Esophagus muscularis mucosa (tissue), 4 donors: ENCODE results near the gene BRSK2. TPM values are rescaled to one million over a fixed set of nuclear protein-coding genes. Genes with fewer than 3 reads are reported as not detected.

Experiments
- DNase-seq: peaks from one replicate; pipeline ENCODE4 v3.0.0-alpha.2; 2017; ENCODE audit errors: extremely low spot score
- H3K27ac ChIP-seq, 4 donors: fragments of 200-600 bp; sonication (generic); replicated peaks in 1 of 4; 1 replicate in 3 of 4; 2 replicates in 1 of 4; pipeline ENCODE4 v1.5.1; 2016 to 2019; ENCODE audit warnings: mild to moderate bottlenecking in 1 of 4
- H3K27me3 ChIP-seq, 4 donors: fragments of 200-600 bp; sonication (generic); one replicate each; pipeline versions ENCODE4 v1.5.1 to v1.6.0; 2016 to 2019
- H3K36me3 ChIP-seq, 4 donors: fragments of 200-600 bp; sonication (generic); one replicate each; pipeline ENCODE4 v1.5.1; 2016 to 2019
- H3K4me1 ChIP-seq, 4 donors: fragments of 200-600 bp; sonication (generic); one replicate each; pipeline ENCODE4 v1.5.1; 2016 to 2019
- H3K4me3 ChIP-seq, 4 donors: fragments of 200-600 bp; sonication (generic); 1 replicate in 2 of 4; 2 replicates in 2 of 4; pipeline ENCODE4 v1.5.1; 2016 to 2019; ENCODE audit warnings: mild to moderate bottlenecking in 4 of 4, moderate library complexity in 1 of 4
- H3K9me3 ChIP-seq, 4 donors: fragments of 200-600 bp; sonication (generic); 1 replicate in 3 of 4; 2 replicates in 1 of 4; pipeline ENCODE4 v1.5.1; 2016 to 2019
- EP300 ChIP-seq: sonication (generic); formaldehyde crosslinking; IDR thresholded peaks from one replicate; pipeline ENCODE4 v1.6.1; 2017; ENCODE audit warnings: antibody characterized with exemption
- POLR2A ChIP-seq: fragments of 450-650 bp; IDR thresholded peaks from one replicate; pipeline ENCODE4 v1.6.1; 2017; ENCODE audit warnings: antibody characterized with exemption, moderate library complexity, mild to moderate bottlenecking, low read depth
- POLR2AphosphoS5 ChIP-seq, 2 donors: sonication (generic); formaldehyde crosslinking; IDR thresholded peaks; one replicate each; pipeline ENCODE4 v1.6.1; 2017; ENCODE audit warnings: antibody characterized with exemption in 2 of 2
- WGBS: methylation state at CpG from one replicate; pipeline ENCODE4 v1.1.5; 2018; 5-methylcytosine and 5-hydroxymethylcytosine counted together
- intact Hi-C: fragments of 100-400 bp; cut with DNase I; formaldehyde crosslinking; loops from one replicate; pipeline ENCODE4 v1.15.1; 2023
- total RNA-seq, 4 donors: library from RNA; depleted of rRNA; stranded (reverse); fragments of >200 nt; gene quantifications; one replicate each; pipeline versions ENCODE4 v1.1.0 to v1.2.1, GENCODE V29; 2016
- TF ChIP-seq, protein P1 (sequence below), 3 experiments: fragments of 200-600 bp in 2 of 3; fragments of 450-650 bp in 1 of 3; sonication (generic) in 2 of 3; IDR thresholded peaks; one replicate each; pipeline ENCODE4 v1.5.1; 2017 to 2019; ENCODE audit warnings: antibody characterized with exemption in 3 of 3, mild to moderate bottlenecking in 2 of 3, moderate library complexity in 1 of 3

BRSK2 gene
- total RNA-seq, 4 donors from 2014 or later: 1.0 to 3.3 (median 2.8) TPM

DNA sequence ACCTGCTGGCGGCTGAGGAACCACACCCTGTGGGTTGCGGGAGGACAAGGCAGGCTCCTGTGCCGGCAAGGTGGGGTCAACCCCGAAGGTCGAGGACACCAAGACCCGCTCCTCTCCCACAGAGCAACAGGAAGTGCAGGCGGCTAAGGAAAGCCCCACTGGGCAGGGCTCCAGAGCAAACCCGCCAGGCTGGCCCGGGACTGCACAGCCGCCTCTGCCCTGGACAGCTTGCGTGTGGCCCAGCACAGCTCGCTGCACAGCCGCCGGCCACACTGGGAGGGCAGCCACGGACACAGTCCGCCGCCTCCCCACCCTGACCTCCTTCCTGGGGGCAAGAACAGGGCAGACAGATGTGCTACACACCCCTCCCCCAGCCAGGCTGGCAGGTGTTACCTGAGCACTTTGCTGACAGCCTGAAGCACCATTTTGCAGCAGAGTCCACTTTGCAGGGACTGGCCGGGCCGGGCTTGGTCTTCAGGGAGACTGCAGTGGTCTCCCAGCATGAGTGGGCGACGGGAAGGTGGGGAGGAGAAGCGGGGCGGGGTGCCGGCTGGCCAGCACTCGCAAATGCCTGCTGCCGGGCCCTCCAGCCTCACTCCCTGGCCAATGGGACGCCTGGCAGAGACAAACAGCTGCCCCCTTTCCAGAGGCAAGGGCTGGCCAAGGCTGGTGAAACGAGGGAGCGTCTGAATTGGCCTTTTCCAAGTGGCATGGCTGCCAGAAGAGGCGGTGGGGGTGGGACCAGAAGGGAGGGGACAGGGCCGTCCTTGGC, 96.5 kb downstream of the BRSK2 start, which contains the start of gene MOB2:
MOB2 (minus strand) TSS at position 726 of the 772 bp plus-strand sequence; CDS start at position 503, 223 bp downstream.
- TF ChIP-seq EP300: no peak
- peak in 1 of 2 donors; percentile 49 for TF ChIP-seq POLR2AphosphoS5 (IDR thresholded peaks at IDR 0.05)
- TF ChIP-seq POLR2A: no peak
- TF ChIP-seq, protein P1, sequence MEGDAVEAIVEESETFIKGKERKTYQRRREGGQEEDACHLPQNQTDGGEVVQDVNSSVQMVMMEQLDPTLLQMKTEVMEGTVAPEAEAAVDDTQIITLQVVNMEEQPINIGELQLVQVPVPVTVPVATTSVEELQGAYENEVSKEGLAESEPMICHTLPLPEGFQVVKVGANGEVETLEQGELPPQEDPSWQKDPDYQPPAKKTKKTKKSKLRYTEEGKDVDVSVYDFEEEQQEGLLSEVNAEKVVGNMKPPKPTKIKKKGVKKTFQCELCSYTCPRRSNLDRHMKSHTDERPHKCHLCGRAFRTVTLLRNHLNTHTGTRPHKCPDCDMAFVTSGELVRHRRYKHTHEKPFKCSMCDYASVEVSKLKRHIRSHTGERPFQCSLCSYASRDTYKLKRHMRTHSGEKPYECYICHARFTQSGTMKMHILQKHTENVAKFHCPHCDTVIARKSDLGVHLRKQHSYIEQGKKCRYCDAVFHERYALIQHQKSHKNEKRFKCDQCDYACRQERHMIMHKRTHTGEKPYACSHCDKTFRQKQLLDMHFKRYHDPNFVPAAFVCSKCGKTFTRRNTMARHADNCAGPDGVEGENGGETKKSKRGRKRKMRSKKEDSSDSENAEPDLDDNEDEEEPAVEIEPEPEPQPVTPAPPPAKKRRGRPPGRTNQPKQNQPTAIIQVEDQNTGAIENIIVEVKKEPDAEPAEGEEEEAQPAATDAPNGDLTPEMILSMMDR (IDR thresholded peaks at IDR 0.05): peak in 1 of 3 experiments; percentile 1
- intact Hi-C loops: no loop called here
- DNase-seq: no peak
- Histone ChIP-seq H3K27me3 (no peaks in the 10 kb centered on the region), H3K27ac (peak within 1 kb of the TSS; percentile 89 to 96 (median 92)), H3K4me1 (peaks cover 84 to 95% (median 90%) of the 10 kb centered on the region in 4 donors), H3K36me3 (no peaks in the 10 kb centered on the region), H3K4me3 (peak within 1 kb of the TSS; percentile 38 to 61 (median 52)), H3K9me3 (no peaks in the 10 kb centered on the region)
- 54% methylated on average over 12 of the region's 31 CpGs for WGBS

DNA sequence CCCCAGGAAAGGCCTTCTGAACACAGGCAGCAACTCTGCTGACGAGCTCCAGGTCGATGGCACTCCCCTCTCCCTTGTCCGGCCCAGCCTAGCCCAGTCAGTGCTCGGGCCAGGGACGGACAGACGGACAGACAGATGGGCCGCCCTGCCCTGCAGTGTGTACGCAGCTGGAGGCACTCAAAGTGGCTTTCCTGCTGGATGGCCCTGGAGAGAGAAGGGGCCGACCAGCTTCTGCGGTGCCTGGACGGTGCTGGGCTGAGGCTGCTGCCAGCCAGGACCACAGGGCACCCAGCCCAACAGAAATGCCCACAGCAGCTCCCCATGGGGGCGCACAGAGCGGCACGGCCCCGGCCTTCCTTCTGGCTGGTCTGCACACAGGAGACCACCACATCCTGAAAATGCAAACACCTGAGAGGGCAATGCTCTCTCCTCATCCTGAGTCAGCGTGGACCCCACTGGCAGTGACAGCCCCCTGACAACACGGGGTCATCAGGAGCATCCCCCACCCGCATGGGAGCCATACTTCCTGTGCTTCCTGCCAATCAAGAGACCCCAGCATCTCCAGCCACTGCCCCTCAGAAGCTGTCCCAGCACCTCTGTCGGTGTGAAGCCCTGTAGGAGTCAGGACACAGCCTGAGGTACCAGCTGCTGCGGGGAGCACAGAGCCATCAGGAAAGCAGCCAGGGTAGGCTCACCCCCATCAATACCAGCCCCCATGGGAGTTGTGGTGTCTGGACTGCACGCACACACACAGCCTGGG, 97.5 kb downstream of the BRSK2 start:
- intact Hi-C loops: no loop called here
- WGBS: 70% methylated on average over 2 of the region's 21 CpGs
- Histone ChIP-seq H3K36me3 (no peaks in the 10 kb centered on the region), H3K9me3 (no peaks in the 10 kb centered on the region), H3K27me3 (no peaks in the 10 kb centered on the region), H3K27ac (peak overlapping the region; percentile 89 to 96 (median 92)), H3K4me1 (peaks cover 74 to 92% (median 82%) of the 10 kb centered on the region in 4 donors), H3K4me3 (peak overlapping the region; percentile 22 to 61 (median 36))
- TF ChIP-seq EP300: no peak
- TF ChIP-seq POLR2A: no peak
- no peak for DNase-seq

DNA sequence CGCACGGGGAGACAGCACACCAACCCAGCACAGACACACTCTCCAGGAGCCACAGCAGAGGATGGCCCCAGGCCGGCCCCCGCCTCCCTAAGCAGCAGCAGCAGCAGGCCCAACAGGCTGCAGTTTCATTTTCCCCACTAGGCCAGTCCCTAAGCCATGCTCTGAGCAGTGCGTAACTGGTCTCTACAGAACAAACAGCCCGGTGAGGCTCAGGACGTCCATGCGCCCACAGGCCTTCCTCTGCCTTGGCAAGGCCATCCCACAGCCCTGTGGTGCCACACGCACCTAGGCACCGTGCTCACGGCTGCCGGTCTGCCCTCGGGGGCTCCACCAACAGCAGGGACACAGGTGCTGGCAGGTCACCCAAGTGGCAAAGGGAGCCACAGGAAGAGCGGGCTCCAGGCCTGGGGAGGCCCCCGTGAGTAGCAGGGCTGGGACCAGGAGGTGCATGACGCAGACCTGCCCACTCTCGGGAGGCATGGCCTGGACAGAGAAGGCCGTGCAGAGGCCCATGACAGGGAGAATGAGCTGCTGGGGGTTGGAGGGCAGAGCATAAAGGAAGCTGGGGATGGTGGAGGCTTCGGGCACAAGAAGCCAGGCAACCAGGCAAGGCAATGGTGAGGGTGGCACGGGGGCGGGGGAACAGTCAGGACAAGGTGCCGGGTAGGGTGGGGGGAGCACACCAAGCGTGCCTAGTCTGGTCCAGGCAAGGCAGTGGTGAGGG, 98.3 kb downstream of the BRSK2 start:
- Histone ChIP-seq H3K9me3 (no peaks in the 10 kb centered on the region), H3K4me3 (peak overlapping the region in 3 of 4 donors; percentile 22 to 61 (median 22)), H3K27ac (peak overlapping the region; percentile 89 to 96 (median 92)), H3K36me3 (no peaks in the 10 kb centered on the region), H3K27me3 (no peaks in the 10 kb centered on the region), H3K4me1 (peaks cover 66 to 91% (median 80%) of the 10 kb centered on the region in 4 donors)
- intact Hi-C loops: no loop called here
- TF ChIP-seq, protein P1 (IDR thresholded peaks at IDR 0.05): peak in 1 of 3 experiments; percentile 47
- TF ChIP-seq POLR2A (no peak), EP300 (no peak), POLR2AphosphoS5 (IDR thresholded peaks at IDR 0.05) (peak in 1 of 2 donors; percentile 27)
- DNase-seq: no peak
- WGBS: 73% methylated on average over 17 of the region's 23 CpGs

DNA sequence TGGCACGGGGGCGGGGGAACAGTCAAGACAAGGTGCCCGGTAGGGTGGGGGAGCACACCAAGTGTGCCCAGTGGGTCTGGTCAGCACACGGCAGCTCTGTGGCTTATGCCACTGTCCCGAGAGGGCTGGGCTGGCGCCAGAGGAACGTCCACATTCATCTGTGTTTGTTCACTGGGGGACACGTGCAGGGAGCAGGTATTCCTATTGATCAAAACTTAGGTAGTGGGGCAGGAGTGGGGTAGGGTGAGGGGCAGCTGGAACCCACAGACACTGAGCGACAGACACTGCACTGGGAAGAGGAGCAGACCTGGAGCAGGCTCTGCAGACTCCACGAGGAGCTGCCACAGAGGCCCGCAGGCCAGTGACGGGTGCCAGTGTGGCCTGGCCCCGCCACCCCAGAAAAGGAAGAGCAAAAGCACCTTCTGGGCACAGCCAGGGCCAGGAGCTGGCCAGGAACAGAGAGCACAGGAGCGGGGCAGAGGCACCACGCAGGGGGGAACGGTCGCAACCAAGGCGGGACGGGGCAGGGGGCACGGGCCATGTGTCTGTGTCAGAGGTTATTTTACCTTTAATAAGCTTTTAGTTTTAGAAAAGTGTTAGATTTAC, 98.9 kb downstream of the BRSK2 start:
- Histone ChIP-seq H3K27ac (peak overlapping the region; percentile 89 to 96 (median 92)), H3K4me1 (peaks cover 60 to 85% (median 74%) of the 10 kb centered on the region in 4 donors), H3K36me3 (no peaks in the 10 kb centered on the region), H3K27me3 (no peaks in the 10 kb centered on the region), H3K4me3 (no peak overlapping the region), H3K9me3 (no peaks in the 10 kb centered on the region)
- no peak for TF ChIP-seq POLR2A
- no peak for TF ChIP-seq POLR2AphosphoS5 (IDR thresholded peaks at IDR 0.05)
- TF ChIP-seq, protein P1 (IDR thresholded peaks at IDR 0.05): no peak
- no peak for TF ChIP-seq EP300
- WGBS: 89% methylated on average over 20 of the region's 20 CpGs
- no peak for DNase-seq
- intact Hi-C loops: no loop called here
